Heart left ventricle (tissue), 13 donors: ENCODE measurements around the gene MLN.

Experiments
- POLR2A ChIP-seq, 2 donors: fragments of 450-650 bp; IDR thresholded peaks; one replicate each; pipeline ENCODE4 v1.6.1; 2017; ENCODE audit warnings: antibody characterized with exemption in 2 of 2, mild to moderate bottlenecking in 2 of 2, moderate library complexity in 2 of 2
- TF ChIP-seq, protein P1 (sequence below), 12 donors: fragments of 200-600 bp; sonication (generic) in 4 of 12; IDR thresholded peaks; one replicate each; pipeline versions ENCODE4 v1.5.0 to v1.8.0; 2018 to 2022; ENCODE audit warnings: antibody characterized with exemption in 12 of 12, mild to moderate bottlenecking in 5 of 12
- donor health status: ischemic (EF 13 %, LVEDD 7.1; RV severe dilation, severe dysfunction).
- donor health status: DM: no; HTN: yes; CAD: no.
- donor health status: DM: no; HTN: no; CAD: no.
- donor health status: ischemic (EF 25% LVEDD 6.9; RV normal size, moderate dysfunction).
- donor health status: ischemic (EF 25% LVEDD 5.7; RV mildly dilated, moderate dysfunction).
- donor health status: ischemic (EF 35%, LVEDD 5.7; RV mildly dilated, moderate dysfunction).
- donor health status: nonischemic (EF 11% LVEDD 7.7; RV severe dilation, severe dysfunction).
- donor health status: DM: yes; HTN: yes; CAD: no.
- donor health status: PGD.
- donor health status: ischemic (EF 29% LVEDD 5.4; RV normal size, mild dysfunction).
- donor health status: nonischemic (EF 23%, LVEDD 6.1; RV moderate dilation, normal function).

DNA sequence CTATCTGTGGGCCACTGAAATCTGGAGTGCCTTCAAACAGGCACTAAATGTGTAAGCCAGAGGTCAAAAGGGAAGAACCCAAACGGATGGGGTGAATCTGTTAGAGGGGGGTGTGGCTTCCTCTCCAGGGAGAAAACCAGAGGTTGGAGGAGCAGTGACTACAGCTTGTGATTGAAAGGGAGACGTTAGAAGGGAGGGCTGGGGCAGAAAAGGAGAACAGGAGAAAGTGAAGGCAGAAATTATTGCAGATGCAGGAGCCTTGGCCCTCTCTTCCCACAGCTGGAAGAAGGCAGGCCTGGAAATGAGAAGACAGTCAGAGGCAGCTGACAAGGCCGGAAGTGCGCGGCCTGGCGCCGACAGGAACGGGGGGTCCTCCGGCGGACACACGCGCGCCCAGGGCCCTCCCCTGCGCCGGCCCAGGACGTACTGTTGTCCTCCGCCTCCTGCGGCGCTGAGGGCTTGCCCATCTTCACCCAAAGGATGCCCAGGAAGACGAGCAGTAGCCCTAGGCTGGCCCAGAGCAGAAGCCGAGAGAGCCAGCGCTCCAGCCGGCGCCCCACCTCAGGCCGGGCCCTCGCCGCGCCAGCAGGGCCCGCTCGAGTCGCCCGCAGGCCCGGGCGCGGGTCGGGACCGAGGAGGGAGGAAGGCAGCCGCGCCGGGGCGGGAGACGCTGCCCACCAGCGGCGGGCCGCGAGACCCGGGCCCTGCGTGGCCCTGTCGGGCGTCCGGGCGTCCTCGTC is 15.7 kb downstream of the MLN start:
- TF ChIP-seq, protein P1, sequence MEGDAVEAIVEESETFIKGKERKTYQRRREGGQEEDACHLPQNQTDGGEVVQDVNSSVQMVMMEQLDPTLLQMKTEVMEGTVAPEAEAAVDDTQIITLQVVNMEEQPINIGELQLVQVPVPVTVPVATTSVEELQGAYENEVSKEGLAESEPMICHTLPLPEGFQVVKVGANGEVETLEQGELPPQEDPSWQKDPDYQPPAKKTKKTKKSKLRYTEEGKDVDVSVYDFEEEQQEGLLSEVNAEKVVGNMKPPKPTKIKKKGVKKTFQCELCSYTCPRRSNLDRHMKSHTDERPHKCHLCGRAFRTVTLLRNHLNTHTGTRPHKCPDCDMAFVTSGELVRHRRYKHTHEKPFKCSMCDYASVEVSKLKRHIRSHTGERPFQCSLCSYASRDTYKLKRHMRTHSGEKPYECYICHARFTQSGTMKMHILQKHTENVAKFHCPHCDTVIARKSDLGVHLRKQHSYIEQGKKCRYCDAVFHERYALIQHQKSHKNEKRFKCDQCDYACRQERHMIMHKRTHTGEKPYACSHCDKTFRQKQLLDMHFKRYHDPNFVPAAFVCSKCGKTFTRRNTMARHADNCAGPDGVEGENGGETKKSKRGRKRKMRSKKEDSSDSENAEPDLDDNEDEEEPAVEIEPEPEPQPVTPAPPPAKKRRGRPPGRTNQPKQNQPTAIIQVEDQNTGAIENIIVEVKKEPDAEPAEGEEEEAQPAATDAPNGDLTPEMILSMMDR (IDR thresholded peaks at IDR 0.05) = no peak
- TF ChIP-seq POLR2A (IDR thresholded peaks at IDR 0.05) = peak; percentile 17 to 43
